ENCODE measurements around the gene C11orf52. TPM values are rescaled to one million over a fixed set of nuclear protein-coding genes. Genes with fewer than 3 reads are reported as not detected.

The C11orf52 gene
- total and polyA plus RNA-seq, 2 of the 8 experiments (the other 6 are each of a cell fraction or from before 2014, with no cell fraction given), result 1.7 to 2.7 TPM

DNA sequence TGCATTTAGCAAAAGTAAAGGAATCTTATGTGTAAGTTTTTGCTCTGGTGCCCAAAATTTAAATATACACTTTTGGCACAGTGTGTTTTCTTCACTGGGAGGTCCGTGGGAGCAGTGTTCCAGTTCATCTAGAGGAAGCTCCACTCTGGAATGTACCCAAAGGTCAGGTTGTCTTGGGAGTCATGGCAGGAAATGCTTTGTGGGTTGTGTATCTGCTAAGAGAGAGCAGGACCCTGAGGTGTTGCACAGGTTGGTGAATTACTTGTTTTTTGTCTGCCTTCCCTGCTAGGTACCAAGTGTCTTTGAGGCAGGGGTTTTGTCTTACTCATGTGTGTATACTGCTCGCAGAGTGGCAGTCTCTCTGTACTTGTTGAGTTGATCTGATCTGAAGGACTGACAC, 55.7 kb downstream of the C11orf52 start:
- Histone ChIP-seq H4K20me1 (replicated peaks in 1 of 2; ENCODE audit: control insufficient read depth in 1 of 2, insufficient read depth in 2 of 2, low read length in 2 of 2) (peaks cover 0 to 3% of the 10 kb centered on the region in 2 experiments), H3K27me3 (replicated peaks in 1 of 4; ENCODE audit: control insufficient read depth in 3 of 4, extremely low read depth in 1 of 4, insufficient read depth in 3 of 4, low read length in 3 of 4) (peaks cover 0 to 3% (median 0%) of the 10 kb centered on the region in 4 experiments; a peak in 3 of 7 replicates), H3K9ac (replicated peaks in 1 of 4; ENCODE audit: extremely low read depth in 1 of 4, low read depth in 3 of 4, low read length in 3 of 4) (no peak overlapping the region), H4K8ac (ENCODE audit: extremely low read depth, insufficient read depth, low read length) (no peak overlapping the region), H2AK5ac (ENCODE audit: low read depth, low read length) (no peak overlapping the region), H2BK5ac (ENCODE audit: low read depth, low read length) (no peak overlapping the region), H2BK15ac (ENCODE audit: low read length) (no peak overlapping the region), H3K4me1 (replicated peaks in 1 of 4; ENCODE audit: control insufficient read depth in 3 of 4, insufficient read depth in 4 of 4, low read length in 3 of 4) (peaks cover 6 to 10% (median 7%) of the 10 kb centered on the region in 4 experiments; a peak in 6 of 7 replicates), H3K18ac (ENCODE audit: extremely low read depth, low read length) (no peak overlapping the region), H3K27ac (ENCODE audit: low read depth, low read length) (no peak overlapping the region), H3K4me2 (ENCODE audit: insufficient read depth in 1 of 2, low read depth in 2 of 2, low read length in 2 of 2) (no peak overlapping the region), H3K79me1 (ENCODE audit: low read depth, low read length) (no peaks in the 10 kb centered on the region), H3K36me3 (ENCODE audit: control insufficient read depth in 2 of 4, insufficient read depth in 4 of 4, low read length in 3 of 4) (peaks cover 0 to 3% (median 0%) of the 10 kb centered on the region in 4 experiments; a peak in 4 of 8 replicates), H2BK12ac (ENCODE audit: low read depth, low read length) (no peak overlapping the region; the same call in 1 of the 2 replicates), H3K4ac (replicated peaks; ENCODE audit: insufficient read length, low read depth, low read length) (no peak overlapping the region), H3K56ac (replicated peaks; ENCODE audit: insufficient read length, low read depth, low read length) (no peak overlapping the region), H3K4me3 (ENCODE audit: extremely low read depth in 1 of 4, insufficient read depth in 2 of 4, low read depth in 3 of 4, low read length in 4 of 4) (no peak overlapping the region), H4K91ac (replicated peaks; ENCODE audit: insufficient read length, low read length) (no peak overlapping the region), H3K23ac (ENCODE audit: insufficient read length) (no peak overlapping the region), H3K79me2 (ENCODE audit: control insufficient read depth in 1 of 2, insufficient read depth in 2 of 2, low read length in 2 of 2) (no peaks in the 10 kb centered on the region), H3K23me2 (ENCODE audit: low read depth, low read length) (peaks cover 12% of the 10 kb centered on the region), H3K9me3 (ENCODE audit: insufficient read depth in 2 of 2, low read depth in 1 of 2, low read length in 1 of 2) (no peaks in the 10 kb centered on the region), H2AFZ (ENCODE audit: low read length) (no peak overlapping the region), H4K5ac (ENCODE audit: insufficient read length, low read depth, low read length) (no peak overlapping the region), H2BK120ac (replicated peaks; ENCODE audit: low read depth, low read length) (no peak overlapping the region), H2BK20ac (ENCODE audit: low read length) (no peak overlapping the region), H3K14ac (ENCODE audit: insufficient read length) (no peak overlapping the region)
- TF ChIP-seq CHD1 (IDR thresholded peaks at IDR 0.05; ENCODE audit: low read depth, low read length) (no peak), CREB1 (IDR thresholded peaks at IDR 0.05) (no peak), KDM5A (IDR thresholded peaks at IDR 0.05; ENCODE audit: low read length) (no peak), RBBP5 (IDR thresholded peaks at IDR 0.05; ENCODE audit: borderline replicate concordance, low read depth, low read length) (no peak)
- POLR2A ChIA-PET (ENCODE audit: partially characterized antibody), result interaction anchor here (0.6 to 2.1 kb wide), 2 partner anchors 13 to 199 kb away, joined by 3 to 7 read pairs; no protein-coding TSS in a partner anchor
- CTCF ChIA-PET (ENCODE audit: partially characterized antibody), result interaction anchor here (0.6 to 21.3 kb wide), 3 partner anchors 13 to 122 kb away, joined by 3 to 565 read pairs (median 7); partner anchors contain the start of gene DIXDC1
- no peak for FAIRE-seq
- 91% methylated on average over 2 of the region's 2 CpGs; no CpG with 5 or more reads in 1 of the 2 experiments for WGBS, 2 experiments (ENCODE audit: extremely low coverage in 1 of 2, insufficient coverage in 1 of 2, insufficient read length in 1 of 2, insufficient replicate concordance in 2 of 2, low coverage in 1 of 2, low lambda C conversion rate in 2 of 2, missing lambda C conversion rate in 1 of 2)
- no peak for DNase-seq (ENCODE audit: low read depth in 1 of 2, low spot score in 2 of 2)
